Endodermal cell (in vitro differentiated cells): Measurements from ENCODE around the gene MAP2K5. TPM values are rescaled to one million over a fixed set of nuclear protein-coding genes. Genes with fewer than 3 reads are reported as not detected.

Experiments
- DNase-seq: peaks from one replicate; pipeline ENCODE4 v3.0.0-alpha.2; 2017
- H3K27ac ChIP-seq: 2 replicates; pipeline ENCODE4 v1.5.1; 2013; ENCODE audit warnings: mild to moderate bottlenecking, low read depth, low read length, moderate library complexity
- H3K27me3 ChIP-seq: 2 replicates; pipeline ENCODE4 v1.6.1; 2013; ENCODE audit warnings: mild to moderate bottlenecking, low read length, moderate library complexity; ENCODE audit not compliant: insufficient read depth, control insufficient read depth, poor library complexity, severe bottlenecking
- H3K36me3 ChIP-seq: 2 replicates; pipeline ENCODE4 v1.7.0; 2013; ENCODE audit warnings: mild to moderate bottlenecking, low read length, moderate library complexity; ENCODE audit not compliant: control insufficient read depth, insufficient read depth
- H3K4me1 ChIP-seq: one replicate; pipeline ENCODE4 v1.7.0; 2013; ENCODE audit warnings: low read length; ENCODE audit not compliant: control insufficient read depth, insufficient read depth
- H3K4me3 ChIP-seq: 2 replicates; pipeline ENCODE4 v1.5.1; 2013; ENCODE audit warnings: mild to moderate bottlenecking, low read length, moderate library complexity
- H3K9ac ChIP-seq: 2 replicates; pipeline ENCODE4 v1.6.1; 2013; ENCODE audit warnings: mild to moderate bottlenecking, low read length, moderate library complexity; ENCODE audit not compliant: poor library complexity, severe bottlenecking; ENCODE audit errors: extremely low read depth
- H3K9me3 ChIP-seq: 2 replicates; pipeline ENCODE4 v1.6.1; 2013; ENCODE audit warnings: mild to moderate bottlenecking, low read length, moderate library complexity; ENCODE audit not compliant: control insufficient read depth
- H3K27ac Mint-ChIP-seq: 2 replicates; pipeline ENCODE4 v1.8.0; 2020; ENCODE audit warnings: mixed read lengths
- H3K27me3 Mint-ChIP-seq: 2 replicates; pipeline ENCODE4 v1.8.0; 2021; ENCODE audit warnings: mild to moderate bottlenecking, mixed read lengths; ENCODE audit not compliant: insufficient read depth
- H3K36me3 Mint-ChIP-seq: 2 replicates; pipeline ENCODE4 v1.8.0; 2020; ENCODE audit warnings: low read depth, mixed read lengths
- H3K4me1 Mint-ChIP-seq: 2 replicates; pipeline ENCODE4 v1.8.0; 2020; ENCODE audit warnings: mixed read lengths
- H3K4me3 Mint-ChIP-seq: 2 replicates; pipeline ENCODE4 v1.8.0; 2020; ENCODE audit warnings: mild to moderate bottlenecking, moderate library complexity, mixed read lengths
- H3K9me3 Mint-ChIP-seq: 2 replicates; pipeline ENCODE4 v1.8.0; 2020; ENCODE audit warnings: mild to moderate bottlenecking, mixed read lengths
- WGBS, 2 experiments: methylation state at CpG; one replicate each; pipeline versions ENCODE4 v1.1.5 to v1.1.7; 2013; ENCODE audit warnings: missing lambda C conversion rate in 2 of 2, mixed read lengths in 1 of 2; ENCODE audit not compliant: insufficient coverage in 1 of 2, insufficient read length in 1 of 2; 5-methylcytosine and 5-hydroxymethylcytosine counted together
- total RNA-seq, 2 donors: library from RNA; stranded (reverse); fragmentation: NEBNext Ultra II Directional in 1 of 2; extraction: Animal tissue kit (Norgen Biotek cat#: 25700) in 1 of 2; gene quantifications; 2 replicates in 1 of 2; 3 replicates in 1 of 2; pipeline ENCODE4 v1.2.1, GENCODE V29; 2021
- TF ChIP-seq, protein P1 (sequence below): fragments of 200-600 bp; sonication (generic); conservative IDR thresholded peaks from 2 replicates; pipeline ENCODE4 v1.5.0; 2021; ENCODE audit warnings: antibody characterized with exemption, mild to moderate bottlenecking

The MAP2K5 gene
- total RNA-seq, 2 donors from 2014 or later = 17.1 to 26.7 TPM

DNA sequence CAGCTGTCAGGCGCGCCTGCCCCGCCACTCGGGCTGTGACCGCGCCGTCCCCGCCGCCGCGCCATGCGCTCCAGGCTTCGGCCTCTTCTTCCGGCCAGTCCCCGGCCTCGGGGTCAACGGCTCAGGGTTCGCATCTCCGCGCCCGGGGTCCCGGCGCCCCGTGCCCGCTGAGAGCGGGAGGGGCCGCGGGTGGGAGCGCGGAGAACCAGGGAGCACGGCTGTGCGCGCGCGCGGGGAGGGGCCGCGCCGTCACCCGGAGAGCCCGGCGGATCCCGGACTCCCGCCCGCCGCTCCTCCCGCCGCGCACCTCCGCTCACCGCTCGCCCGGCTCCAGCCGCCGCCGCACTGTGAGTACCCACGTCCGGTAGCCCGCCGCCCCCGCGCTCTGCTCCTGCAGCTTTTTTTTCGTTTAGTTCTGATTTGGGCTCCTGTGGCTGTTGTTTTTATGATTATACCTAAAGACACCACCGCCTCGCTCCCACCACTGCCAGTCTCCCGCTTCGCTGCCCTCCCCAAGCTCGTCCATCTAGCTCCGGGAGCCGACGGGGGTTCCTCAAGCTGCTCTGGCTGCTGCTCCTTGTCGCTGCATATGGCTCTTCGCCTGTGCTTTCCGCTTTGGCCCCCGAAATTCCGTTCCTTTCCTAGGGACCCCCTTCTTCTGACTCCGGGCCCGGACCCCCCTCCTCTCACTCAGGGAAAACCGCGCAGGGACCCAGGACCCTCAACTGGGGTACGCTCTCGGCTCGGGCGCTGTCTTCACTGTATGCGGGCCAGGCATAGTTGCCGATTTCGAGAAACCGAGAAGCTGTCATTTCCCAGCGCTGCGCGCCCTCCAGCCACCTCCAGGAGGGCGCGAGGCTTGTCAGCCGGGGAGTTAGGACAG lies 281.1 kb downstream of the MAP2K5 start:
- TF ChIP-seq, protein P1, sequence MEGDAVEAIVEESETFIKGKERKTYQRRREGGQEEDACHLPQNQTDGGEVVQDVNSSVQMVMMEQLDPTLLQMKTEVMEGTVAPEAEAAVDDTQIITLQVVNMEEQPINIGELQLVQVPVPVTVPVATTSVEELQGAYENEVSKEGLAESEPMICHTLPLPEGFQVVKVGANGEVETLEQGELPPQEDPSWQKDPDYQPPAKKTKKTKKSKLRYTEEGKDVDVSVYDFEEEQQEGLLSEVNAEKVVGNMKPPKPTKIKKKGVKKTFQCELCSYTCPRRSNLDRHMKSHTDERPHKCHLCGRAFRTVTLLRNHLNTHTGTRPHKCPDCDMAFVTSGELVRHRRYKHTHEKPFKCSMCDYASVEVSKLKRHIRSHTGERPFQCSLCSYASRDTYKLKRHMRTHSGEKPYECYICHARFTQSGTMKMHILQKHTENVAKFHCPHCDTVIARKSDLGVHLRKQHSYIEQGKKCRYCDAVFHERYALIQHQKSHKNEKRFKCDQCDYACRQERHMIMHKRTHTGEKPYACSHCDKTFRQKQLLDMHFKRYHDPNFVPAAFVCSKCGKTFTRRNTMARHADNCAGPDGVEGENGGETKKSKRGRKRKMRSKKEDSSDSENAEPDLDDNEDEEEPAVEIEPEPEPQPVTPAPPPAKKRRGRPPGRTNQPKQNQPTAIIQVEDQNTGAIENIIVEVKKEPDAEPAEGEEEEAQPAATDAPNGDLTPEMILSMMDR = peak; percentile 32
- no peaks in the 10 kb centered on the region for H3K36me3 ChIP-seq
- peak; percentile 65 for DNase-seq
- H3K27ac Mint-ChIP-seq = no peak overlapping the region
- no peak overlapping the region for H3K9ac ChIP-seq
- H3K9me3 ChIP-seq = no peaks in the 10 kb centered on the region
- H3K4me1 ChIP-seq = peaks cover 8% of the 10 kb centered on the region
- WGBS, 2 experiments = 2 to 4% methylated on average over 30 to 90 of the region's 94 CpGs
- peaks cover 99% of the 10 kb centered on the region for H3K27me3 ChIP-seq
- no peak overlapping the region for H3K4me3 ChIP-seq
- H3K27me3 Mint-ChIP-seq = peaks cover 92% of the 10 kb centered on the region
- no peaks in the 10 kb centered on the region for H3K36me3 Mint-ChIP-seq
- peak overlapping the region; percentile 53 for H3K4me3 Mint-ChIP-seq
- peaks cover 5% of the 10 kb centered on the region for H3K9me3 Mint-ChIP-seq
- no peak overlapping the region for H3K27ac ChIP-seq
- peaks cover 20% of the 10 kb centered on the region for H3K4me1 Mint-ChIP-seq

DNA sequence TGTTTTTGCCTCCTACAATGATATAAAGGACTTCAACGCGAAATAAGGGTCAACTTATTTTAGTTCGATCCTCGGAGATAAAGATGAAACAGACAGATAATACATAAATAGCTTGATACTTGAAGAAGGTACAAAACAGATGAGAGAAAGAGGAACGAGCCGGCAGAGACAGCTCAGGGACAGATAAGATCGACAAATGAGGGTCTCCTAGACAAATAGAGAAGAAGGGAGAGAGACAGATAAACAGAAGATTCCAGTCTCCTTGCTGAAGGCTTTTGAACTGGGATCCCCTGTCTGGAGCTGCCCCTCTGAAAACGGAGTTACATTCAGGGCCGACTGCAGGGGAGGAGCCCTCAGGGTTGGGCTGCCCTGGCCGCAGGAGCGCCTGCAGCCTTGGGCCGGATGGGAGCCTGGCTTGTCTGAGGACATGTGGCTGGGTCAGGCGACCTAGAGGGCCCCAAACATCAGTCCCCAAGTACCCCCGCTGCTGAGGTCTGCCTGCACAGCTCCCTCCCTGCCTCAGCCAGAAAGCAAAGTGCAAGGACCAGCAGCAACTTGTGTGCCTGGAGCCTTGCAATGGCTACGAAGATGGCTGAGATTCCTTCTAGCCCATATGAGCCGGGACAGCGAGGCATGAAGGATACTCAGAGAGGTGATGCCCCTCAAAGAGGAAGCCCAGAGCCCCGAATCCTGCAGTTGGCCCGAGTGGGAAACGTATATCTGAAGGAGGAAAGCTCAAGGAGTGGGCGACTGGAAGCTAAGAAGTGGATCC lies 281.9 kb downstream of the MAP2K5 start:
- Histone ChIP-seq H3K4me3 (no peak overlapping the region), H3K4me1 (peaks cover 9% of the 10 kb centered on the region), H3K27ac (no peak overlapping the region), H3K36me3 (no peaks in the 10 kb centered on the region), H3K9ac (no peak overlapping the region), H3K9me3 (no peaks in the 10 kb centered on the region), H3K27me3 (peaks cover 100% of the 10 kb centered on the region)
- H3K9me3 Mint-ChIP-seq = peaks cover 5% of the 10 kb centered on the region
- 8 to 15% methylated on average over 13 to 21 of the region's 21 CpGs for WGBS, 2 experiments
- TF ChIP-seq, protein P1 = no peak
- H3K36me3 Mint-ChIP-seq = no peaks in the 10 kb centered on the region
- H3K27me3 Mint-ChIP-seq = peaks cover 93% of the 10 kb centered on the region
- H3K4me3 Mint-ChIP-seq = peak overlapping the region; percentile 53
- peak; percentile 54 for DNase-seq
- no peak overlapping the region for H3K27ac Mint-ChIP-seq
- H3K4me1 Mint-ChIP-seq = peaks cover 23% of the 10 kb centered on the region

DNA sequence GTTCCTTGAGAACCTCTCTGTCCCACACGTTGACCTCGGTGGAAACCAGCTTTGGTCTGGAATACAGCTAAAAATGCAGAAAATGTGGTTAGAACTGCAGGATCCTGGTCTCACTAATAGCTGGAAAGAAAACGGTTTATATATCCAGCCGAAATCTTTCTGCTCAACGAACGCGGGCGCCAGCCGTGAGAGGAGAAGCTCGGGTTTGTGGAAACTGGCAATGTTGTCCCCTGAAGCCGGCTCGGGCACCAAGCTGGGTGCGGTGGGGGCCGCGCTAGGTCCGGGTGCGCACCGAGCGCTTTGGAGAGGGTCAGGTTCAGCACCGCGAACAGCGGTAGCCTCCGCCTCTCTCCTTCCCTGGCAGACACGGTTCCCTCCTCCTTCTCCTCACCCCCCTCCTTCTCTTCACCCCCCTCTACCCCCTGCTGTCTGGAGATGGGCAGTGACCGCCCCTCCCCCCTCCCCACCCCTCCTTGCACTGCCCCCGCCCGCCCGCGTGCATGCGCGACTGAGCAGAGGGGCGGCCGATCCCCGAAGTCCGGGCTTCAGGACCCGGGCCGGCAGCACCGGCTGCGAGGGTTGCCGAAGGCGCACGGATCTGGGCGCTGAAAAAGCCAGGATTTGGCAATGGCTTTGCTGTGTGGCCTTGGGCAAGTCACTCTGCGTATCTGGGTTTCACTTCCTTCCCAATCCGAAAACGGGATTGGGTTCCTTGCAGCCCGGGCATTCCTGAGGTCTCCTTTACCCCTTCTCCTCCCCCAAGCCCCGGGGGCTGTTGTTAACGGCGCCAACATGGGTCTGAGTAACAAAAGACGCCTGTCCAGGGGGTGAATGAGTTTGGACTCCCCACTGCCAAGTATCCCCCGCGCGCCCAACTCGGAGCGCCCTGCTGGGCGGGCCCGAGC lies 282.7 kb downstream of the MAP2K5 start, which contains the start of gene SKOR1:
Gene SKOR1, plus strand, starts transcription at position 534 of the 905 bp plus-strand sequence. Its CDS starts 94 bp downstream, at position 628.
- H3K36me3 ChIP-seq = no peaks in the 10 kb centered on the region
- DNase-seq = peak; percentile 89
- H3K4me3 Mint-ChIP-seq = peak within 1 kb of the TSS; percentile 20
- H3K36me3 Mint-ChIP-seq = no peaks in the 10 kb centered on the region
- H3K4me1 ChIP-seq = peaks cover 9% of the 10 kb centered on the region
- peaks cover 26% of the 10 kb centered on the region for H3K4me1 Mint-ChIP-seq
- WGBS, 2 experiments = 0 to 2% methylated on average over 37 to 54 of the region's 58 CpGs
- H3K27me3 Mint-ChIP-seq = peaks cover 93% of the 10 kb centered on the region
- TF ChIP-seq, protein P1 = no peak
- peaks cover 5% of the 10 kb centered on the region for H3K9me3 Mint-ChIP-seq
- H3K27ac Mint-ChIP-seq = no peak within 1 kb of the TSS
- H3K4me3 ChIP-seq = no peak within 1 kb of the TSS
- H3K9me3 ChIP-seq = no peaks in the 10 kb centered on the region
- H3K27me3 ChIP-seq = peaks cover 100% of the 10 kb centered on the region
- H3K27ac ChIP-seq = no peak within 1 kb of the TSS
- no peak within 1 kb of the TSS for H3K9ac ChIP-seq
